GM19455 (cell line): ENCODE measurements around the gene PTGER1.
"Not testable (repeated sequence)": the region's sequence is repeated elsewhere in the genome, so short reads cannot be mapped to it uniquely, and the experiment has no call there.

Experiments used
- ATAC-seq: cut with Tn5 transposase; IDR thresholded peaks from one replicate; pipeline ENCODE4 v1.9.1; 2021; ENCODE audit not compliant: unreplicated experiment

The PTGER1 gene, protein sequence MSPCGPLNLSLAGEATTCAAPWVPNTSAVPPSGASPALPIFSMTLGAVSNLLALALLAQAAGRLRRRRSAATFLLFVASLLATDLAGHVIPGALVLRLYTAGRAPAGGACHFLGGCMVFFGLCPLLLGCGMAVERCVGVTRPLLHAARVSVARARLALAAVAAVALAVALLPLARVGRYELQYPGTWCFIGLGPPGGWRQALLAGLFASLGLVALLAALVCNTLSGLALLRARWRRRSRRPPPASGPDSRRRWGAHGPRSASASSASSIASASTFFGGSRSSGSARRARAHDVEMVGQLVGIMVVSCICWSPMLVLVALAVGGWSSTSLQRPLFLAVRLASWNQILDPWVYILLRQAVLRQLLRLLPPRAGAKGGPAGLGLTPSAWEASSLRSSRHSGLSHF

DNA sequence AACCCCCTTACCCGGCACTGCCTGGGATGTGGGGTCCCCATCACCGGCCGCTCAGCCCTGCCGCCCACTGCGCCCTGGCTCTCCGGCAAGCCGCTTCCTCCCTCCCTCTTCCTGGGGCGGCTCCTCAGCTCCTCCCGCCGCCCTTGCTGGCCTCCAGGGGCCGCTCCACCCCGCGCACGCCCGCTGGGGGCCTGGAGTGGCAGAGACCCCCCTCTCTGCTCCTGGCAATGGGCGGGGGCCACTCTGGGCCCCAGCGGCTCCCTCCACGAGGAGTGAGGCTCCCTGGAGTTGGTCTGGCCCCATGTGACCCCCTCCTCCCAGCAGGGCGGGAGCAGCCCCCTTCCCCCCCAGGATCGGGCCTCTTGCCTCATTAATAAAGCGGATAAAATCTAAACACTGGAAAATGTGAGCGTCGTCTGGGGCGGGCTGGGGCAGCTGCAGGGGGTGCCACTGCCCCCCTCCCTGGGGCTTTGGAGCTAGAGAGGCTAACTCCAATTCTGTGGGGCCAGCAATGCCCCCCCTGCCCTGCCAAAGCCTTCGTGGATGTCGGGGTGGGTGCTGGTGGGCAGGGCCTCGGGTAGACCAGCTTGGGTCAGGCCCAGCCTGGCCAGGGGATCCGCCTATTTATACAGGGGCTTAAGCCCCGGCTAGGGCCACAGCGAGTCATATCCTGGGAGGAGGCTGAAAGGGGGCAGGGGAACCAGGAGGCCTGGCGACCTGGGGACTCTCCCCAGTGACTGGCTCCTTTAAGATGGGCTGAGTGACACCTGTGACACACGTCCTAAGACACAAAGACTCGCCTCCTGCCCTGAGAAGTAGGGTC lies at the start of gene PTGER1:
TSS of gene PTGER1 (minus strand) at position 104 of the 823 bp plus-strand sequence. CDS start 1,034 bp downstream, outside the sequence.
- no peak for ATAC-seq

DNA sequence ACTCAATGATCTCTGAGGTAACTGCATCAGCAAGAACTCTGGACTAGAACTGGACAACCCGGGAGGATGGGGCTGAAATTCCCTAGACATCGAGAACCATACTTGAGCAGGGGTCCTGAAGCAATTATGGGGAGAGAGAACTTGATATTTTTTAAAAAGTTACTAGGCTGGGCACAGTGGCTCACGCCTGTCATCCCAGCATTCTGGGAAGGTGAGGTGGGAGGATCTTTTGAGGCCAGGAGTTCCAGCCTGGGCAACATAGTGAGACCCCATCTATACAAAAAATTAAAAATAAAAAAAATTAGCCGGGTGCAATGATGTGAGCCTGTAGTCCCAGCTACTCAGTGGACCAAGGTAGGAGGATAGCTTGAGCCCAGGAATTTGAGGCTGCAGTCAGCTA lies 45.4 kb upstream of the PTGER1 start:
- ATAC-seq, result no peak

DNA sequence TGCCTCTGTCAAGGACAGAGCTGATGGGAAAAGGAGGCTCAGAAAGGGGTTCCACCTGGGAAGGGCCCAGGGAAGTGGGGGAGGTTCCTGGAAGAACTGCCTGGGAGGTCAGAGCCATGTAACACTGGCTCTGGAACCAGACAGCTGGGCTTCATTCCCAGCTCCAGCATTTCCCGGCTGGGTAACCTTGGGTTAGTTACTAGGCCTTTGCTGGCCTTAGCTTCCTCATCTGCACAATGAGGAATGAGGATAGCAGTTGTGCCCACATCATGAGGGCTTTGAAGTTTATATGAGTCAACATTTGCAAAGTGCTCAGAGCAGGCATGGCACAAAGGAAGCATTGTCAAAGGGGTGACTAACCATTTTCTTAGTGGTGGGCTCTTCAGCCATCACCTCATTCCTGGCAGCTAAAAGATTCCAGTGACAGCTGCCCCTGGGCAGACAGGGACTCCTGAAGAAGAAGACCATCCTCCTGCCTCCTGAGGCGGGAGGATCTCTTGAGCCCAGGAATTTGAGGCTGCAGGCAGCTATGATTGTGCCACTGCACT lies 44.8 kb upstream of the PTGER1 start:
- no peak for ATAC-seq

DNA sequence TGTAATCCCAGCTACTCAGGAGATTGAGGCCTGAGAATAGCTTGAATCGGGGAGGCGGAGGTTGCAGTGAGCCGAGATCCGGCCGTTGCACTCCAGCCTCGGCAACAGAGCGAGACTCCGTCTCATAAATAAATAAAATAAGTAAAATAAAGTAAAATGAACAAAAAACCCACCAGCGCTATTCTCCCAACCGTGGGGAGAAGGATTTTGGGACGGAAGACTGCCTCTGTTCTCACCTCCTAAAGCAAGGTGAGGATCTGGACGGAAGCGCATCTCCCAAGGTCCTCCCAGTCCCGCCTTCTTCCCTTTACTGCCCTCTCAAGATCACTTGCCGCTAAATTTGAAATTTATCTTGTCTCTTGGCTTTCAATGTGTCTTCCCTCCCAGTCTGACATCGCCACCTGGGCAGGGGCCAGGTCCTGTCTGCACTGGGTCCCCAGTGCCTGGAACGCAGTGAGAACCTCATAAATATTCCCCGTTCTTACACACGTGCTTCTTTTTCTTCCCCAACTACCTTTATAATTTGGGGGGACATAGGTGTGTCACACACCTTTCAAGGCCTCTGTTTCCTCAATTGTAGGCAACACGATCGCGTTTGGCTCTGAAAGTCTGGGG lies 44.2 kb upstream of the PTGER1 start:
- ATAC-seq, result no peak

DNA sequence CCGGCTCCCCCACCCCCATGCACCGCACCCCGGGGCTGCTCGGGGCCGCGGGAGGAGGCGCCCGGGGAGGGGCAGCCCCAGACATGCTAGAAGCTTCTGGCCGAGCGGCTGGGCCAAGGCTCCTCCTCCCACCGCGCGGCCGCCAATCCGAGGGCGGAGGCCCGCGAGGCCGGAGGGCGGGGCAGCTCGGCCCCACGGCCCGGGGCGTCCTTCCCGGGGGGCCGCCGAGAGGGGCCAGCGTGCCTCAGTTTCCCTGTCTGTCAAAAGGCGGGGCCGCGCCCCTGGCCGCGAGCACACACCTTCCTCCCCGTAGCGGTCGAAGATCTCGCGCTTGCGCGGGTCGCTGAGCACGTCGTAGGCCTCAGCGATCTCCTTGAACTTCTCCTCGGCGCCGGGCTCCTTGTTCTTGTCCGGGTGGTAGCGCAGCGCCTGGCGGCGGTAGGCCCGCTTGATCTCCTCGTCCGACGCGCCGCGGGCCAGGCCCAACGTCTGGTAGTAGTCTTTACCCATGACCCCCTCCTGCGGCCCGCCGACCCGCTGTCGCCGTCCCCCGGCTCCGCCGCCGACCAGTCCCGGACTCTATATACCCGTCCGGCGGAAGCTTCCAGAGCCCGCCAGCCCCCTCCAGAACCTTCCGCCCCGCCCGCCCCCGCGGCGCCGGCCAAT lies 42.8 kb upstream of the PTGER1 start, which contains the start of gene DNAJB1:
TSS of gene DNAJB1 (minus strand) at position 558 of the 666 bp plus-strand sequence. CDS start at position 510, 48 bp downstream.
- peak; percentile 61 for ATAC-seq

DNA sequence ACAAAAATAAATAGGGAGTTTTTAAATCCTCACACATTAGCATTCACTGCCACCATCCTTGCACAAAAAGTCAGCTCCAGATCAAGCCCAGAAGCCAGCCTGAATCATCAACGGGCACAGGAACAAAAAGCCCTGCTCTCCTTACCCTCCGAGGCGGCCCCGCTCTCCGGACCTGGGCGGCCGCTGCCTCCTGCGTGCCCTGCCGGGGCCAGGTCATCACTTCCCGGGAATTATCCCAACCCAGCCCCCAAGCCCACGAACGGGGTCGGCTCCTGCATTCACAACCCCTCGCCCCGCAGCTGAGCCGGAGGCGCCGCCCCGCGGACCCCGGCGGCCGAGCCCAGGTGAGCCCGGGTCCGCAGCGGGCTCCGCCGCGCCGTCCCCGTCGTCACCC lies 42.3 kb upstream of the PTGER1 start:
- no peak for ATAC-seq

DNA sequence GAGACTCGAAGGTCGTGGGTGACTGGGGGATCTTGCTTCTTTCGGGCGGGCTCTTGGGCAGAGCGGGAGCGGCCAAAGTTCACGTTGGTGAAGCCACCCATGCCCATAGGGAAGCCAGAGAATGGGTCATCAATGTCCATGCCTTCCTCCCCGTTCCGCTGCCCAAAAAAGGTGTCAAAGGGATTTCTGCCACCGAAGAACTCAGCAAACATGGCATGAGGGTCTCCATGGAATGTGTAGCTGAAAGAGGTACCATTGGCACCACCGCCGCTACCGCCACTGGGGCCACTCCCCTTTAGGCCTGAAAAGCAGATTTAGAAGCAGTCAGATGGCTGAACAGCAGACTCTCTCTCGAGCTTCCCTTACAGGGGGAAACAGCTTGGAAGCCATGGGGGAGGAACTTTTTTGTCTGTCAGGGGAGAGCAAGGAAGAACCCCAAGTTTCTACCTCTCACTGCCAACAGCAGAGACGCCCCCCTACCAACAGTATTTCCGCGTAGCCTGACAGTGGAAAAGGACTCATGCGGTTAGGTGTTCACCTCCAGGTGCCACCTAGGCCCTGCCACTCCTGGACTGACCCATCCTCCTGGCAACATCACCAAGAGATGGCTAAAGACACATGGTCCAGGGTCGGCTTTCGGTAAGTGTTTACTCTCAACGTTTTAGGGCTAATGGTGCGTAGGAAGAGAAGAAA lies 41.7 kb upstream of the PTGER1 start:
- ATAC-seq, result no peak

DNA sequence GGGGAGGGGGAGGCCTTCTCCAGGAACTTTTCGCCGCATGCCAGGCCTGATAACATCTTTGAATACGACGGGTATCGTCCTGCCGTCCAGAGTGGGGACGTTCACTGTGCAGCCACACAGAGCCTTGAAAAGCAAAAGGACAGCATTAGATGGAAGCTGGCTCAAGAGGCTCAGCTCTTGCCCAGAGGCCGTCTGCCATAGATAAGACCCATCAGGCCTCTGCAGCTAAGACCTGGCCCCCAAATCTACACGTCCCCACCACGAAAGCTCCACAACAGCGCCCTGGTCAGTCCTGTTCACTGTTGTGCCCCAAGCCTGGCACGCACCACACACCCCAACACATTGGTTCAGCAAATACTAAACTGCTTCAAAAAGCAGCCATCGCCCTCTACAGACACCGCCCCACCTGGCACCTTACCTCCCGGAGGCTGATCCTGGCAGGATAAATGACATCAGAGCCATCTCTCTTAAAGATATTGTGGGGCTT lies 40.9 kb upstream of the PTGER1 start:
- no peak for ATAC-seq

DNA sequence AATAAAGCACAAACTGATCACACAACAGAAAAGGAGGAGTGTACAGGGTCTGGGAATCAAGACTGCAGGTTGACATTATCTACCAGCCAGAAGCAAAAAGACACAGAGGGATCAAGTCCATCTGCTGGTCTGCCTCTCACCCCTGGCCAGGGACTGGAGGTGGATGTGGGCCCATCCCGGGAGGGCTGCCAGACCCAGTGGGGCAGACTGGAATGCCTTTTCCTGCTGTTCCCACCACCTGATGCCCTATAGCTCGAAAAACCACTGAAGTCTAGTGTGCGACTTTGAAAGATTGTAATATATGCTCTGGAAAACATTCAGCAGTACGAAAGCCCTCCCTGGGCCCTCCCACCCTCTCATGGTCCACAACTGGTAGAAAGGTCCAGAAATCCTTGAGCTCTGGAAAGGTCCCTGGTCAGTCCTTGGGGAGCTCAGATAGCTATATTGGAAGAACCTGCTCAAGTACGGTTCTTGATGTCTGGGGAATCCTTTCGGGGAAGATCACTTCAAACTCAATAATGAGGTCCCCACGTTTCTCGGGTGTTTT lies 40.4 kb upstream of the PTGER1 start:
- ATAC-seq, result no peak

DNA sequence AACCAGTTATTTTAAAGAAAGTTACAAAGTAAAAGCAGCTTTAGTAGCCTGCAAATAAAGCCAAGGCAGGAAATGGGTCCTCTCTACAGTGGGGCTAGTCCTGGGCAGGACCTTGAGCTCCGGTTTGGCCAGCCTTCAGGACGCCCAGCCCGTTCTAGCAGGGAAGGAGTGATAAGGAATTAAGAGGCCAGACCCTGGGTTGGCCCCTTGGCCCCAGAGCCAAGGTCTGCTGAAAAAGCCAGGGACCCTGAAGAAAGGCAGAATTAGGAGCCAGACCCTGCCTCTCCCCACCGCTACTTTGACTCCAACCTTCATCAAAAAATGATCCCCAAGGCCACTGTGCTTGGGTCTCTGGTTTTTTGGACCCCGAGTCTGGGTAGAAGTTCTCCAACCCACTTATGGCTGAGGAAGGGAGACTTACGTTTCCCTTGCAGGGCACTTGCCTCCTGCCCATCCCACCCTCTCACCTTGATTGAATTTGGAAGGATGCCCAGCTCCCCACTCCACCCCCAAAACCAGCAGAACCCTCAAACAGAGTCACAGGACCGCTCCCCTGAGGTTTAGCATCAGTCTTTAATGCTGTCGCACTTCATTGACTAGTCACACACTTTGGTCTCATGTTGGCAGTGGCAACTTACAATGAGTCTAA lies 39.2 kb upstream of the PTGER1 start:
- no peak for ATAC-seq

DNA sequence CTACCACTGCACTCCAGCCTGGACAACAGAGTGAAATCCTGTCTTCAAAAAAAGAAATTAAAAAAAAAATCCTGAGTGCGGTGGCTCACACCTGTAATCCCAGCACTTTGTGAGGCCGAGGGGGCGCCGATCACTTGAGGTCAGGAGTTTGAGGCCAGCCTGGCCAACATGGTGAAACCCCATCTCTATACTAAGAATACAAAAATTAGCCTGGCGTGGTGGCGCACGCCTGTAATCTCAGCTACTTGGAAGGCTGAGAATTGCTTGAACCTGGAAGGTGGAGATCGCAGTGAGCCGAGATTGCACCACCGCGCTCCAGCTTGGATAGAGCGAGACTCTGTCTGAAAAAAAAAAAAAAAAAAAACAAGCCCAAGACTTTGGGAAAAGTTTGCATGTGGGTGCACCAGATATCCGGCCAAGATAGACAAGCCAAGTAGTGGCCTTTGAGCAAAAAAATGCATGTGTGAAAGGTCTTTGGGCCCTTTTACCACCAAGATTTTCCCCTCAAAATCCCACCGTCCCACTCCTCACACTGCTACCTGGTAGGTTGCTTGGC lies 37.3 kb upstream of the PTGER1 start:
- no peak for ATAC-seq

DNA sequence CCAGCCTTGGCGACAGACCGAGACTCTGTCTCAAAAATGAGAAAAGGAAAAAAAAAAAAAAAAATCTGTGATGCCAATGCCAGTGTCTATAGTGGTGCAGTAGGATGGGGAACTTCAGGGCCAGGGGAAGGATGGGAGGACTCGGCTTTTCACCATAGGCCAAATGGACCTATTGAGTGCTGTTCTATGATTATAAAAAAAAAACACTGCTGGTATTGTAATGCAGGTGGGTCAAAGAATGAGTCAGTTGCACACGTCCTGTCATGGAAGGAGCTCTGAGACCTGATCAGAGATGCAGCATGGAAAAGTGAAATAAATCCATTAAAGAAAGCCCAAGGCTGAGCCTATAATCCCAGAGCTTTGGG lies 36.1 kb upstream of the PTGER1 start:
- ATAC-seq, result no peak

DNA sequence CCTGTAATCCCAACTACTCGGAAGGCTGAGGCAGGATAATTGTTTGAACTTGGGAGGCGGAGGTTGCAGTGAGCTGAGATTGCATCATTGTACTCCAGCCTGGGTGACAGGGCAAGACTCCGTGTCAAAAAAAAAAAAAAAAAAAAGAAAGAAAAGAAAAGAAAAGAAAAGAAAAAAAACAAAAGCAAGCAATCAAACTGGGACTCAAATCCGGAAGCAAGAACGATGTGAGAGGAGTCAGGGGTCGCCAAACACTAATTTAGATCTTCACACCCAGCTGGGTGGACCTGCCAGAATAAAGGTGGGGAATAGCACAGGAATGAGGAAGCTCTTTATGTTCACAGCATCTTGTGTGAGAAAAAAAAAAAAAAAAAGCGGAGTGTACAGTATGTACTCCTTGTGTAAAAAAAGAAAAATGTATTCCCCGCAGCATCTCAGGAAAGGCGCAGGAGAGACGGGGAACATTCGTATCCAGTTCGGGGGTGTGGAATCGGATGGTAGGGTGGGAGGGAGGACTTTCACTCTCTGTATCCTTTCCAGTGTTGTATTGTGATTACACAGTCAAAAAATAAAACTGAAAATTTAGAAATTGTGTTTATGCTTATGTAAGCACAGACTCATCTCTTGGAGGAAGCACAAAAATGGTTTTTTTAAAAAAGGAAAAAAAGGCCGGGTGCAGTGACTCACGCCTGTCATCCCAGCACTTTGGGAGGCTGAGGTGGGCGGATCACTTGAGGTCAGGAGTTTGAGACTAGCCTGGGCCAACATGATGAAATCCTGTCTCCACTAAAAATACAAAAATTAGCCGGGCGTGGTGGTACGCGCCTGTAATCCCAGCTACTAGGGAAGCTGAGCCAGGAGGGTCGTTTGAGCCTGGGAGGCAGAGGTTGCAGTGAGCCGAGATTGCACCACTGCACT lies 35.4 kb upstream of the PTGER1 start:
- no peak for ATAC-seq

DNA sequence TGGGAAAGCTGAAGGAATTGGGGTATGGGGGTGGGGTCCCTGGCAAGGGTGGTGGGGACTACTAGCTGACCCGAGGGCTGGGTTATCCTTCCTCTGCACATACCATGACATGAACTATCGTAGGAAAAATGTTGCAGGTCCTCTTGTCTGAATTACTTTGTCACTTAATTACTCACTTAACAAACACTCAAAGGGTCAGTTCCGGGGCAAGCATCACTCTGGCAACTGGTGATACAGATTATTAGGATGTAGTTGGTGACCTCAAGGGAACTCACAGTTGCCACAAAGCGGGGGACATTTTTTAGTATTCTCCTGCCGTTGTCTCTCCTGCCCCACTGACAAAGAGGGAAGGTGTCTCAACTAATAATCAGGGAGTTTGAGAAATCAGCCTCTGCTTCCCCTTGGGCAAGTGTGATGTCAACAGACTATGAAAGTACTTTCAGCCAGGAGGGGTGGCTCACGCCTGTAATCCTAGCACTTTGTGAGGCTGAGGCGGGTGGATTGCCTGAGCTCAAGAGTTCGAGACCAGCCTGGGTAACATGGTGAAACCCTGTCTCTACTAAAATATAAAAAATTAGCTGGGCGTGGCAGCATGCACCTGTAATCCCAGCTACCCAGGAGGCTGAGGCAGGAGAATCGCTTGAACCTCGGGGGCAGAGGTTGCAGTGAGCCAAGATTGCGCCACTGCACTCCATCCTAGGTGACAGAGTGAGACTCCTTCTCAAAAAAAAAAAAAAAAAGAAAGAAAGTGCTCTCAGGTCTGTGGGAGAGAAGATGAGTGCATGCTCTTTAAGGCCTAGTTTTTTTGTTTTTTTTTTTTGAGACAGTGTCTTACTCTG lies 32.8 kb upstream of the PTGER1 start:
- ATAC-seq, result no peak

DNA sequence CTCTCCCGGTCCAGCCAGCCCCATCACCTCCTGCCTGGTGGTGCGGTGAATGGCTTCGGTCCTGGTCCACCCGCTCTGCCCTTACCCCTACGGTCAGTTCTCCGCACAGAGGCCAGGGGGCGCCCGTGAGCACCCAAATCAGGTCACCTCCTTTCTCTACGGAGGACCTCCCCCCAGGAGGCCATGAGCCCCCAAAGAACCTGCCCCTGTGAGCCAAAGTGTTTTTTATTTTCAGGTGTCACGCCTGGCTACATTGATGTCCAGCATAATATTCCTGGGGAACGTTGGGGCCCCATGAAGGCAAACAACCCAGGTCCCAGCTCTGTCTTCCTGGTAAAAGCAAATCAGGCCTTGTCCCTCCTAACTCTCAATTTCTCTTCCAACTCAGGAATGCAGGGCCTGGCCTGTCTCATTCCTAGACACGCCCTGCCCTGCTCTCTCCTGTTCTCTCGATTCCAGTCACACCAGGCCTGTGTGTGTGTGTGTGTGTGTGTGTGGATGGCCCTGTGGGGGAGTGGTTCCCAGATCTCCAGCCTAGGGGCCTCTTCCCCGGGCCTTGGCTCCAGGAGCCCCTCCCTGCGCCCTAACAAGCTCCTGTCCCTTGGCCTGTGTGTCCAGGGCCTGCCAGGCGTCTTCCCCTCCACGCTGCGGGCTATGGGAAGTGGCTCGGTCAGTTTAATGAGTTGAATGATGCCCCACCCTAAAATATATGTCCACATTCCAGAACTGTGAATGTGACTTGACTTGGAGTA lies 30.5 kb upstream of the PTGER1 start:
- ATAC-seq, result no peak

DNA sequence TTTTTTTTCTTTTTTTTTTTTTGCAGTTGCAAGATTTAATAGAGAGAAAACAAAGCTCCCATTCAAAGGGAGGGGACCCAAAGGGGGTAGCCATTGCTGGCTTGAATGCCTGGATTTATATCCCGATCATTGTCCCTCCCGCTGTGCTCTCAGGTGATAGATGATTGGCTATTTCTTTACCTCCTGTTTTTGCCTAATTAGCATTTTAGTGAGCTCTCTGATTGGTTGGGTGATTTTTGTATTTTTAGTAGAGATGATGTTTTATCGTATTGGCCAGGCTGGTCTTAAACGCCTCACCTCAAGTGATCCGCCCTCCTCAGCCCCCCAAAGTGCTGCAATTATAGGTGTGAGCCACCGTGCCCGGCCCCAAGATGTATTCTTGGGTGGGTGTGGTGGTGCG lies 29.4 kb upstream of the PTGER1 start:
- ATAC-seq, result not testable (repeated sequence)
